Trophoblast cell (in vitro differentiated cells and primary cell): ENCODE data around the gene SMURF2. TPM values are rescaled to one million over a fixed set of nuclear protein-coding genes. Genes with fewer than 3 reads are reported as not detected.

Experiments used
- DNase-seq, 2 donors: peaks; one replicate each; pipeline ENCODE4 v3.0.0-alpha.2; 2016
- H2AFZ ChIP-seq: 2 replicates; pipeline ENCODE4 v1.6.1; 2013; ENCODE audit warnings: low read length, moderate library complexity, mild to moderate bottlenecking; ENCODE audit not compliant: insufficient read depth, poor library complexity
- H2AK5ac ChIP-seq: 2 replicates; pipeline ENCODE4 v1.6.1; 2013; ENCODE audit warnings: mild to moderate bottlenecking, low read length
- H2BK120ac ChIP-seq: 2 replicates; pipeline ENCODE4 v1.6.1; 2013; ENCODE audit warnings: low read length, mild to moderate bottlenecking, moderate library complexity; ENCODE audit not compliant: insufficient read depth, poor library complexity
- H2BK12ac ChIP-seq: 2 replicates; pipeline ENCODE4 v1.6.1; 2013; ENCODE audit warnings: mild to moderate bottlenecking, low read length, moderate library complexity
- H2BK5ac ChIP-seq: 2 replicates; pipeline ENCODE4 v1.6.1; 2013; ENCODE audit warnings: low read length, low read depth, moderate library complexity, mild to moderate bottlenecking; ENCODE audit not compliant: poor library complexity
- H3K14ac ChIP-seq: 2 replicates; pipeline ENCODE4 v1.6.1; 2013; ENCODE audit warnings: mild to moderate bottlenecking, low read length
- H3K18ac ChIP-seq: 2 replicates; pipeline ENCODE4 v1.6.1; 2013; ENCODE audit warnings: mild to moderate bottlenecking, low read length
- H3K23ac ChIP-seq: 2 replicates; pipeline ENCODE4 v1.6.1; 2013; ENCODE audit warnings: low read length
- H3K27ac ChIP-seq: 2 replicates; pipeline ENCODE4 v1.5.1; 2013; ENCODE audit warnings: low read depth, mild to moderate bottlenecking, inconsistent platforms, low read length, moderate library complexity
- H3K27me3 ChIP-seq: 2 replicates; pipeline ENCODE4 v1.6.1; 2013; ENCODE audit warnings: inconsistent platforms, mild to moderate bottlenecking, low read length, moderate library complexity; ENCODE audit not compliant: insufficient read depth
- H3K36me3 ChIP-seq, 2 experiments: 1 replicate in 1 of 2; 2 replicates in 1 of 2; pipeline ENCODE4 v1.6.1; 2013; ENCODE audit warnings: low read length in 2 of 2, mild to moderate bottlenecking in 2 of 2, moderate library complexity in 1 of 2; ENCODE audit not compliant: insufficient read depth in 2 of 2, control insufficient read depth in 1 of 2
- H3K4ac ChIP-seq: 2 replicates; pipeline ENCODE4 v1.6.1; 2013; ENCODE audit warnings: low read depth, mild to moderate bottlenecking, low read length, moderate library complexity
- H3K4me1 ChIP-seq, 2 experiments: 1 replicate in 1 of 2; 2 replicates in 1 of 2; pipeline ENCODE4 v1.6.1; 2013; ENCODE audit warnings: low read length in 2 of 2, mild to moderate bottlenecking in 2 of 2, moderate library complexity in 1 of 2; ENCODE audit not compliant: insufficient read depth in 2 of 2, control insufficient read depth in 1 of 2
- H3K4me2 ChIP-seq: 2 replicates; pipeline ENCODE4 v1.6.1; 2013; ENCODE audit warnings: inconsistent platforms, mild to moderate bottlenecking, low read length, moderate library complexity
- H3K4me3 ChIP-seq: 2 replicates; pipeline ENCODE4 v1.5.1; 2013; ENCODE audit warnings: mild to moderate bottlenecking, low read depth, low read length, inconsistent platforms
- H3K79me1 ChIP-seq: one replicate; pipeline ENCODE4 v1.6.1; 2013; ENCODE audit warnings: low read length
- H3K79me2 ChIP-seq: 2 replicates; pipeline ENCODE4 v1.6.1; 2013; ENCODE audit warnings: low read length, mild to moderate bottlenecking; ENCODE audit not compliant: control insufficient read depth, insufficient read depth, poor library complexity
- H3K9ac ChIP-seq: 2 replicates; pipeline ENCODE4 v1.6.1; 2013; ENCODE audit warnings: mild to moderate bottlenecking, low read length
- H3K9me3 ChIP-seq: 2 replicates; pipeline ENCODE4 v1.6.1; 2013; ENCODE audit warnings: low read depth, mild to moderate bottlenecking, control low read depth, inconsistent platforms, low read length; ENCODE audit not compliant: insufficient read depth
- H4K12ac ChIP-seq: 2 replicates; pipeline ENCODE4 v1.6.1; 2013; ENCODE audit warnings: low read depth, mild to moderate bottlenecking, low read length, moderate library complexity
- H4K8ac ChIP-seq: 2 replicates; pipeline ENCODE4 v1.6.1; 2013; ENCODE audit warnings: low read depth, mild to moderate bottlenecking, low read length, moderate library complexity
- H4K91ac ChIP-seq: one replicate; pipeline ENCODE4 v1.6.1; 2013; ENCODE audit warnings: low read depth, mild to moderate bottlenecking, low read length, moderate library complexity
- WGBS: extraction: QIAGEN DNeasy Blood & Tissue Kit; methylation state at CpG from one replicate; pipeline ENCODE4 v1.1.7; 2013; ENCODE audit warnings: missing lambda C conversion rate; ENCODE audit not compliant: insufficient read length, insufficient coverage; ENCODE audit errors: extremely low coverage; 5-methylcytosine and 5-hydroxymethylcytosine counted together
- polyA plus RNA-seq: library from polyadenylated mRNA; stranded (reverse); fragments of 200-250 nt; gene quantifications from 2 replicates; pipeline ENCODE4 v1.2.3, GENCODE V29; 2013

Gene SMURF2
- polyA plus RNA-seq = 44.7 TPM in 2 replicates

DNA sequence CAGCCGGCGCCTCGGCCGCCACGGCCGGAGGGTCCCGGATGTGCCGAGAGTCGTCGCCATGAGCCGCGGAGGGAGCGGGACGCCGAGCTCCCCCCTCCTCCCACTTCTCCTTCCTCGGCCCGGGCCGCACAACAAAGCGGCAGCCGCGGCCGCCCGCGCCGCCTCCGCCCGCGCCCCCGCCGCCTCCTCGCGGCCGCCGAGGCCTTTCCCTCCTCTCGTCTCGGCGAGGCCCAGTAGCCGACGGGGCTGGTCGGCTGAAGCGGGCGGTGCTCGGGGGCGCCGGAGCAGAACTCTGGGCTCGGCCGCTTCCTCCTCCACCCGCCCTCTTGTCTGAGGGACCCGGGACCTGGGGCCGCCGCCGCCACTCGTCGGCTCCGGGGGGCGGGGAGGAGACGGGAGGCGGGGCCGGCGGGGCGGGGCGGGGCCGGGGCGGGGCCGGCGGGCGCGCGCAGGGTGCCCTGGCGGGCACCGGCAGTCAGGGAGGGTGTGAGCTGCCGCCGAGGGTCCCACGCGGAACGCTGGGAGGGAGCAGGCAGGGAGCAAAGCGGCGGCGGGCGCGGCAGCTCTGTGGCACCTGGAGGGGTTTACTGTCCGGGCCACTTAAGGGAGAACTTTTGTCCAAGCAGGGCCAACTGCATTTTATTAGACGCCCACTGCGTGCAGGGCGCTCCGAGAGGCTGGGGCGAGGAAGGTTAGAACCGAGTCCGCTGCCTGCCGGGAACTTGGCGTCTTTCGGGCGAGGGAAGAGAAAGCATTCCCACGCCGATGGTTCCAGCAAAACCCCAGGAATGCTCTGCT lies at the start of gene SMURF2:
Gene SMURF2 (minus strand): TSS at position 332 of the 798 bp plus-strand sequence. CDS start 427 bp downstream, outside the sequence.
- H2AK5ac ChIP-seq = peak within 1 kb of the TSS; percentile 62

DNA sequence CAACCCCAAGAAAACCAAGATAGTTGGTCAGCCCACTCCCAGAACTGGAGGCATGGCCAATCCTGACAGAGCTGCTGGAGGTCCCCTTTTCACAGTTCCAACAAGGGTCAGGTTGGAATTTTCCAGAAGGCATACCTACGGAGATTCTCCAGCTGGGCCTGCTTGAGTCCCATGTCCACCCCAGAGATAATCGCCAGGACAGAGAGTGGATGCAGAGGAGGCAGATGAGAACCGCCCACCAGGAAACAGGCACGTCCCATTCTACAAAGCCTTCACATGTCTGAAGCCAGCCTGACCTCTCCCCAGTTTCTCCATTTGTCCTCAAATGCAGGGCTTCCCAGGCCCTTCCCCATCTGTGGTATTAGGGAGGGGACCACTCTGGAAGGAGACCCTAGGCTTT lies 47.4 kb upstream of the SMURF2 start:
- Histone ChIP-seq H3K27ac (peak overlapping the region; percentile 48), H3K79me1 (peaks cover 39% of the 10 kb centered on the region), H4K12ac (peak overlapping the region; percentile 22), H2BK12ac (peak overlapping the region; percentile 100), H3K18ac (peak overlapping the region; percentile 69), H2BK120ac (peak overlapping the region; percentile 88), H3K4me3 (no peak overlapping the region), H3K36me3 (no peaks in the 10 kb centered on the region), H3K9me3 (peaks cover 1% of the 10 kb centered on the region), H2BK5ac (peak overlapping the region; percentile 34), H3K27me3 (no peaks in the 10 kb centered on the region), H3K14ac (peak overlapping the region; percentile 89), H3K79me2 (peaks cover 3% of the 10 kb centered on the region), H4K8ac (peak overlapping the region; percentile 57), H3K4me2 (no peak overlapping the region), H2AFZ (peak overlapping the region; percentile 15), H3K4me1 (peaks cover 24 to 26% of the 10 kb centered on the region in 2 experiments), H2AK5ac (peak overlapping the region; percentile 99), H3K9ac (no peak overlapping the region), H4K91ac (peak overlapping the region; percentile 93), H3K4ac (peak overlapping the region; percentile 72), H3K23ac (no peak overlapping the region)
- WGBS = no CpG with 5 or more reads among the region's 4 CpGs
- DNase-seq = no peak

More for the DNA sequence above, at the start of gene SMURF2:
- Histone ChIP-seq H3K4me1 (peaks cover 2 to 3% of the 10 kb centered on the region in 2 experiments), H2AFZ (peak within 1 kb of the TSS; percentile 85), H3K14ac (peak within 1 kb of the TSS; percentile 83), H4K91ac (peak within 1 kb of the TSS; percentile 92), H3K23ac (no peak within 1 kb of the TSS), H2BK5ac (peak within 1 kb of the TSS; percentile 85), H3K4ac (peak within 1 kb of the TSS; percentile 13), H3K9me3 (no peaks in the 10 kb centered on the region), H3K27me3 (no peaks in the 10 kb centered on the region), H2BK120ac (peak within 1 kb of the TSS; percentile 26), H3K79me2 (peaks cover 10% of the 10 kb centered on the region), H3K9ac (peak within 1 kb of the TSS; percentile 92), H3K4me3 (peak within 1 kb of the TSS; percentile 81), H3K27ac (peak within 1 kb of the TSS; percentile 91), H4K8ac (peak within 1 kb of the TSS; percentile 83), H3K36me3 (no peaks in the 10 kb centered on the region), H4K12ac (peak within 1 kb of the TSS; percentile 26), H2BK12ac (peak within 1 kb of the TSS; percentile 22), H3K4me2 (peak within 1 kb of the TSS; percentile 95), H3K18ac (peak within 1 kb of the TSS; percentile 78), H3K79me1 (peaks cover 11% of the 10 kb centered on the region)
- peak; percentile 29 to 67 for DNase-seq
- WGBS = no CpG with 5 or more reads among the region's 95 CpGs

DNA sequence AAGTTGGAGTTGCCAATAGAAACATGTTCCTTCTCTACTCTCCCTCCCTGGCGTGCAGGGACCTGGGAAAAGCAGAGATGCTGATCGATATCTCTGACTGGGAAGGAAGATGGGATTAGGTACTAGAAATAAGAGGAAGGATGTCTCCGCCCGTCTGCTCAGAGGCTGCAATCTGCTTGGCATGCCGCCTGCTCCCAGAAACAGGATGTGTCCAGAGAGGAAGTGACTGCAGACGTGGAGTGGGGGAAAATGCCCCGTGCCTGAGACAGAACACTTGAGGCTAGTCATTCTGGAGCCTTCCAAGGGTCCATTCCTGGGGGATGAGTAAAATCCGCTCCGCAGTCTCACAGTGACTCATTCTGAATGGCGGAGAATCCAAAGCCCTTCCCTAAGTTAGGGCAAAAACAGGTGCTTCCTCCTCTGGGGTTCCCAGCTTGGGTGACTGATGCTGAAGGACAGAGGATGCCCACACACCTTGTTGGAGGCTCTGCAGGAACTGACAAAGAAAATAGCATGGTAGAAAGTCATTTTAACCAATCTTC lies 45.0 kb upstream of the SMURF2 start:
- Histone ChIP-seq H3K9me3 (peaks cover 1% of the 10 kb centered on the region), H3K4me1 (peaks cover 20 to 22% of the 10 kb centered on the region in 2 experiments), H4K91ac (peak overlapping the region; percentile 95), H2AK5ac (peak overlapping the region; percentile 84), H3K79me2 (no peaks in the 10 kb centered on the region), H3K9ac (no peak overlapping the region), H3K4me3 (no peak overlapping the region), H3K27me3 (no peaks in the 10 kb centered on the region), H3K23ac (no peak overlapping the region), H3K4ac (peak overlapping the region; percentile 59), H2BK5ac (peak overlapping the region; percentile 86), H3K4me2 (no peak overlapping the region), H3K79me1 (peaks cover 27% of the 10 kb centered on the region), H3K14ac (peak overlapping the region; percentile 90), H4K8ac (peak overlapping the region; percentile 69), H2AFZ (no peak overlapping the region), H4K12ac (no peak overlapping the region), H2BK120ac (peak overlapping the region; percentile 95), H3K27ac (peak overlapping the region; percentile 84), H3K36me3 (no peaks in the 10 kb centered on the region), H3K18ac (peak overlapping the region; percentile 75), H2BK12ac (peak overlapping the region; percentile 95)
- peak; percentile 79 to 82 for DNase-seq
- whole genome bisulfite sequencing = no CpG with 5 or more reads among the region's 10 CpGs

DNA sequence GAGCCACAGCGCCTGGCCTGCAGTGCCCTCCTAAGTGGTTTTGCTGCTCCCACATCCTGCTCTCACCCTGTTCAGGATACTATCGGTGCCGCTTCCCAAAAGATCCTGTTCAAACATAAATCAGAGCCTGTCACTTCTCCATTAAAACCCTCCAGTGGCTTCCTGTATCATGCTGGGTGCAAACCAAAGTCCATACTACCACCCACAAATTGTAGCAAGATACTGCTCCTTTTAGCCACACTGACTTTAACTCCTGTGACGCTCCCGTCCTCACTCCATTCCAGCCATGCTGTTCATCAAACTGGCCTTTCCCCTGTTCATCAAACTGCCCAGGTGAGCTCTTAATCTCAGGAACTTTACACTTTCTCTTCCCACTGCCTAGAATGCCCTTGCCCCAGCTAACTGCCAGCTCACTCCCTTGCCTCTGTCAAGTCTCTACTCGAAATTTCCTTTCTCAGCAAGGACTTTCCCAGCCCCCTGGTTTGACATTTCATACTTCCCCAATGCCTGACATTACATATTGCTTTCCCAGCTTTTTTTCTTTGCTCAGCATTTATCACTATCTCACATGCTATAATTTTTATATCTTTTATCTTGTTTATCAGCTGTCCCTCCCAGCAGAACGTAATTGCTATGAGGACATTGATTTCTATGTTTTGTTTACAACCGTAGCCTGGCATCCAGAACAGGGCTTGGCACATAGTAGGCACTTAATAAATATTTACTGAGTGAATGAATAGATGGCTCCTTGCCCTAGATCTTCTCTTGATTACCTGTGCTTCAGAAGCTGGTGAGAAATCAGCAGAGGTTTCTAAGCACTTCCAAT lies 44.3 kb upstream of the SMURF2 start:
- Histone ChIP-seq H3K9ac (no peak overlapping the region), H3K36me3 (no peaks in the 10 kb centered on the region)
- no CpG with 5 or more reads among the region's 8 CpGs for WGBS

More for the DNA sequence above, 44.3 kb upstream of the SMURF2 start:
- Histone ChIP-seq H3K4ac (peak overlapping the region; percentile 19), H4K12ac (no peak overlapping the region), H3K4me1 (peaks cover 18 to 20% of the 10 kb centered on the region in 2 experiments), H3K79me1 (peaks cover 21% of the 10 kb centered on the region), H2AFZ (no peak overlapping the region), H3K9me3 (peaks cover 1% of the 10 kb centered on the region), H4K8ac (peak overlapping the region; percentile 61), H3K4me3 (no peak overlapping the region), H3K79me2 (no peaks in the 10 kb centered on the region), H4K91ac (peak overlapping the region; percentile 76), H2AK5ac (peak overlapping the region; percentile 23), H2BK5ac (peak overlapping the region; percentile 66), H3K14ac (peak overlapping the region; percentile 23), H3K4me2 (no peak overlapping the region), H2BK120ac (peak overlapping the region; percentile 90), H3K27ac (peak overlapping the region; percentile 83), H3K18ac (peak overlapping the region; percentile 35), H3K27me3 (no peaks in the 10 kb centered on the region), H2BK12ac (peak overlapping the region; percentile 84), H3K23ac (no peak overlapping the region)
- DNase-seq = peak in 1 of 2 donors; percentile 26
